Stimulated activated CD4-positive, alpha-beta T cell treated with anti-CD3 and anti-CD28 coated beads, Interleukin-12 subunit alpha, Interleukin-12 subunit beta, amount 100 ng/mL, for 4 hours (primary cell): ENCODE measurements around the gene FAM241A.
"Not testable (repeated sequence)": the region's sequence is repeated elsewhere in the genome, so short reads cannot be mapped to it uniquely, and the experiment has no call there.

Experiments used
- DNase-seq: peaks from one replicate; pipeline ENCODE4 v3.0.0-alpha.2; 2020

The FAM241A gene

DNA sequence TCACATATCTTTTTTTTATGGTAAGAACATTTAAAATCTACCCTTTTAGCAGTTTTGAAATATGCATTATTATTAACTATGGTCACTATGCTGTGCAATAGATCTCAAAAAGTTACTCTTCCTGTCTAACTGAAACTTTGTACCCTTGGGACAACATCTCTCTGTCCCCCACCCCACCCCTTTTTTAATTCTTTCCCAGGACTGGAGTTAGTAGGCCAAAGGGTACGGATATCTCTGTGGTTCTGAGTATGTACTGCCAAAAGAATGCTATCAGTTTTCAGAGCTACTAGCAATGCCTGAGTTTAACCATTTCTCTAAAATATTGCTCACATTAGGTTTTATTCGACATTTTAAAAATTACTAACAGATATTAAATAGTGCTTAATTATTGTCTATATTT lies 4.7 kb upstream of the FAM241A start:
- DNase-seq = no peak

DNA sequence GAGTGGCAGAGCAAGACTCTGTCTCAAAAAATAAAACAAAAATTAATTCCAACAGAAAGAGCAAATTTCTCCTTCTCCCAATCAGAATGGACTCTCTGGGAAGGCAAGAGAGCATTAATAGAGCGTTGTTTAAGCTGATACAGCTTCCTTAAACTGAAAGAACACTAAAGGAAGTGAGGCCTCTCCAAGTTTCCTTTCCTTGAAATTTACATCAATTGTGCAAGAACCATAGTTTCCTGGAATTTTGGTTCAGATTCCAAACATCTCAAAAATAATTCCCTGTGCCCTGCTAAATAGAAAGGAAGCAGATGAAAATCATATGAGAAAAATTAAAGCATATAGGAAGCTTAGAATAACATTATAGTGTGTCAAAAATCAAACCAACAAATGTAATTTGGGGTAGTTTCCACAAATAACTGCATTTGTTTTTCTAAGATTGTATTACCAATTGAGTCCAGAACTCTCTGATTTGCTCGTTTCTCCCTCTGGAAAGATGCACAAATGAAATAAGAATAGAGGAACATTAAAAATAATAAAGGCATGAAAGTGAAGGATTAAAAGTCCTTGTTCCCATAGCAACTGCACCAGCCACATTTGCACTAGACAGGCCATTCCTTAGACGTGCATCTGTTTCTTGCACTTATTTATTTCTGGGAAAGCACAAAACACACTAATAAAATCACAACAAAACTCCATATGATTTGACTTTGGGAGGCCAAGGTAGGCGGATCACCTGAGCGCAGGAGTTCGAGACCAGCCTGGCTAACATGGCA lies 3.7 kb upstream of the FAM241A start:
- no peak for DNase-seq

DNA sequence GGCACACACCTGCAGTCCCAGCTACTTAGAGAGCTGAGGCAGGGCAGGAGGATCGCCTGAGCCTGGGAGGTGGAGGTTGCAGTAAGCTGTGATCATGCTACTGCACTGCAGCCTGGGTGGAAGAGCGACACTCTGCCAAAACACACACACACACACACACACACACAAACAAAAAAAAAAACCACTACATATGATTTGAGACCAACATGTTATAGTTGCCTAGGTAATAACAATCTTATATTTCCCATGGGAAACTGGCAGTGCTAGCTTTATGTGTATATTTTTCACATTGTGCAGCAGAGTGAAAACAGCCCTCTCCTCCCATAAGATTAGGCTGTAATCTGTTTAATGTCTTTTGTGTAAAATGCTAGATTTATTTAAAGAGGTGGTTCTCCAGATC lies 3.1 kb upstream of the FAM241A start:
- DNase-seq = no peak

DNA sequence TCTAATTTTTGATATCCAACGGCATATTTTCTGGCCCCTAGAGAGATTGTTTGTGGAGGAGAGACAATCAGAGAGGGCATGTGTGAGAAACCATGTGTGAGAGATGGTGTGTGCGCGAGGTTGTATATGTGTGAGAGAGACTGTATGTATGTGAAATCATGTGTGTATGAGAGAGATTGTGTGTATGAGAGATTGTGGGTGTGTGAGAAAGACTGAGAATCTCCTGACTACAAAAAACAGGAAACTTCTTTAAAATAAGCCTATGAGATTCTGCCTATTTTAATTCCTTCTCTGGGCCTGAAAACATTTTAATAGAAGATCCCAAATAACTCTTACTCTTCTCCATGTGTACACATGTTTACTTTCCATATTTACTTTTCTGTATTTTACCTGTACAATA lies 1.5 kb upstream of the FAM241A start:
- DNase-seq = no peak

DNA sequence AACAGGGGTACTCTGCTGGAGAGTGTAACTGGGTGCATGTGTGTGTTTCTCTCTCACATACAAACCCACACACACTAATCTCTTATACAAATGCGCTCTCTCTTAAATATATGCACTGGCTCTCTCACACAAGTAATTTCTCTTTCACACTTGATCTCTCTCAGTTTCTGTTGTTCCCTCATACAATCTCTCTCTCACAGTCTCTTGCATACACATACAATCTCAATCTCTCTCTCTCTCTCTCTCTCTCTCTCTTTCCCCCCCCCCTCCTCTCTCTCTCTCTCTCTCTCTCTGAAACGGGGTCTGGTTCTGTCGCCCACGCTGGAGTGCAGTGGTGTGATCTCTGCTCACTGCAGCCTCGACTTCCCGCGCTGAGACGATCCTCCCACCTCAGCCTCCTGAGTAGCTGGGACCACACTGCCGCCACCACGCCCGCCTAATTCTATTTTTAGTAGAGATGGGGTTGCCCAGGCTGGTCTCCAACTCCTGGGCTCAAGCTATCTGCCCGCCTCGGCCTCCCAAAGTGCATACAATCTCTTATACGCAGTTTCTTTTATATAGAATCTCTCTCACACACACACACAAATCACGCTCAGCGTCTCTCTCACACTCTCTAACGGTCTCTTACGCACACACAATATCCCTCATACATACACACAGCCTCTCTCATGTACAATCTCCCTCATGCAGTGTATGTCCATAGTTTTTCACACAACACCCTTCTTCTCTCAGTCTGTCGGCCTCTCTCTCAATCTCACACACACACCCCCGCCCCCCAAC lies 518 bp upstream of the FAM241A start:
- DNase-seq = no peak

DNA sequence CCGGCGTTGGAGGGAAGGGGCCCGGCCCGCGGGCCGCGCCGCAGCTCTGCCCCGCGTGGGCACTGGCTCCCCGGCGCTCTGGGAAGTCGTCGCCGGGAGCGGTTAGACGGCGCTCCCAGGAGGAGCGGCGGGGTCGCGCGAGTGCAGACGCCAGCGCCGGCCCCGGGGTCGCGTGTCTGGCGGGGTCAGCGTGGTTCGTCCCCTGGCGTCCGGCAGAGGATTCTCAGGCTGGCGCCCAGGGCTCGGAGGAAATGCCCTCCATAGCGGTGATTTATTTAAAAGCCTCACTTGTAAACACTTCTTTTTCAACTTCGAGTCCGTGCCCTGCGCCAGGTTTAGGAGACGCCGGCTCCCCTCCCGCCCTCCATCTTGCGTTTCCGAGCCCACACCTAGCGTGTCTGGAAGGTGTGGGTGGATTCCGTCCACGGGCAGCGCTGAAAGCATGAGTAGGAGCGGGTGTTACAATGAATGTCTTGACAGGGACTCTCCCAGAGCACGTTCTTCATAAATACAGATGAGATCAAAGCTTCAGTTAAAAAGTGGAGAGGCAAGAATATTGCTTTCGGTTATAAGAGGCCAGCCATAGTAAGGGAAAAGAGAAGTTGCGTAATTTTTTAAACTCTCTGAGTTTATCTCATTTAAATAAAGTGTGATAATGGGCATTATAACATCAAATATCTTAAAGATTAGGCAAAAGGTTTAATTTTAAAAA lies 692 bp downstream of the FAM241A start:
- peak; percentile 77 for DNase-seq

DNA sequence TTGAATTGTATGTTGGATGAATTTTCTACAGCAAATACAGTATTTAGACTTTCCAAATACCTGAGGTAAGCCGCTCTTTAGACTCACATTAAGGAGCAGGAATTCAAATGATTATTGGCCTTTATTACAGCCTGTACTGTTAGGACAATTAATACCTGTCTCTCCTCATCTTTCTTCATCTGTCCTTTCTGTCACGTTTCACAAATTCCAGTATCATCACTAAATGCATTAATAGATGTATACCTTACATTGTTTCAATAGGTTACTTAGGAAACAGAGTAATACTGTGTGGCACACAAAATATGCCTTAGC lies 1.2 kb downstream of the FAM241A start:
- DNase-seq = no peak

DNA sequence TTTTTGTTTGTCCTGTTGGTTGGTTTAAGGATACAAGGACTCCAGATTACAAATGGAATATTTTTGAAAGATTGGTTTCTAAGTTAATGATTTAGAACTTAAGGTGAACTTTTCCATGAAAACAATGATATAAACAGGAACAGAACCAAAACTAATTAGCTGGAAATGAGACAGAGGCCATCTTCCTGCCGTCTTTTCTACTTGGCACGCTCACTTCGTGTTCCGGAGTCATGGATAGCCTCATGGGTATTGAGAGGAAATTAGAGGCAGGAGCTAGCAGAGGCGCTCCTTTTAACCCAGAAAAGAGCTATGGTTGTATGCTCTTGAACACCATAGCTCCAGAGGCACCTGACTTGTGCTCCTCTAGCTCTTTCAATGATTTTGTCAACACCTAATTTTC lies 2.4 kb downstream of the FAM241A start:
- DNase-seq = no peak

DNA sequence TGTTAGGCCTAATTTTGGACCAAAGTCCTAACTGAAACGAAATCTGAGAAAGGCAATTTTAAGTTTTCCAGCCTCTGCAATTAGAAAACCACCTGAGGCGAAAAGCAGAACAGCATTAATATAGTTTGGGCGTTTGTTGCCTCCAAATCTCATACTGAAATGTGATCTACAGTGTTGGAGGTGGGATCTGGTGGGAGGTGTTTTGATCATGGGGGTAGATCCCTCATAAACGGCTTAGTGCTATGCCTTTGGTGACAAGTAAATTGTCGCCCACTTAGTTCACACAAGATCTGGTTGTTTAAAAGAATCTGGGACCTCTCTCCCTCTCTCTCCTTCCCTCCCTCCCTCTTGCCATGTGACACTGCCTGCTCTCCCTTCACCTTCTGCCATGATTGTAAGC lies 5.7 kb downstream of the FAM241A start:
- no peak for DNase-seq

DNA sequence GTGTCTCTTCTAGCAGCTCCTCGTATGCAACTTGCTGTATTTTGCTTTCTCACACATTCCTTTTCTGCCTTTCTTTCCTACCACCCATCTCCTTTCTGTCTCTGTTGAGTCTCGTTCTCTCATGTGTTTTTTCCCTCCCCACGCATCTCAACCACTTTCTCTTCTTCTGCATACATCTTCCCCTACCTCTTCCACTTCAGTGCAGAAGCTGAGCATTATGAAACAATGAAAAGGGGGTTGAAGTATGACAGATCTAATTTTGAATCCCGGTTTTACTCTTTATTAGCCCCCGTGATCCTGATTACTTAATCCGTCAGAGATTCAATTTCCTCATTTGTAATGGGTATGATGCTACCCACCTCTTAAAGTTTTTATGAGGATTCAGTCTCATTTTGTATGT lies 7.3 kb downstream of the FAM241A start:
- no peak for DNase-seq

DNA sequence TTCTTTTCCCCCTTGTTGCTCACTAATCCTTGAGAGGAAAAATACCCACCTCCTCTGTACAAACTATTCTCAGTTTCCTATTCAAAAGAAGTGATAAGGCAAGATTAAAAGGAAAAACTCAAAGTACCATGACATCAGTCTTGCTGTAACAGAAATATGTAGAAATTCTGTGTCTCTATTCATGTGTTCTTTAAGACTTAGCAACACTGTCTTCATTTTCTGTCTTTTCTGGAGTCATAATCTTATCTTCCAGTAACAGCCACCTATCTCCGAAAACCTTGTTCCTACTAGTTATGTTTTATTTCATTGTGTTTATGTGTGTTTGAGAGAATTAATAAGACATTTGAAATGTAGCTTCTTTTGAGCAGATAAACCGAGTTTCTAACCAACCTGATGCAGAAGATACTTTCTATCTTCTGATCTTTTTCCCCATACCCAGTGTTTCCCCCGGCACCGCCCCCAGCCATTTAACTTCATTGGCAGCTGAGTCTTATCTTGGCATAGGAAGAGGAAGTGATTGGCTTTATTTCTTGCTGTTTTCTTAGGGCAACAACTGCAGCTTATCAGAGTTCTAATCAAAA lies 8.0 kb downstream of the FAM241A start:
- no peak for DNase-seq

DNA sequence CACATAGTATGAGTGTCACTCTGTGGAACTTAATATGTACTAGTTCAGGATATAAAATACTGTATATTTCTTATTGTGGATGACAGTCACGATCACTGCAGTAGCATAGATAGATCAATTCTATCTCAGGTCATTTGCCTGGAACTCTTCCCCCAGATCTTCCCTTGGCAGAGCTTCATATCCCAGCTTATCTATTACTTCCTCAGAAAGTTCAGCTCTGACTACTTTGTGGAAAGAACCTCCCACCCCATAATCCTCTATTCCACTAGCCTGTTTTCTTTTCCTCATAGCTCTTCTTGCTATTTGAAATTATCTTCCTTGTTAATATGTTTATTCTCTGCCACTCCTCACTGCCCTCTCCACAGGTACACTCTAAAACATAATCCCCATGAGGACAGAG lies 10.9 kb downstream of the FAM241A start:
- DNase-seq = no peak

DNA sequence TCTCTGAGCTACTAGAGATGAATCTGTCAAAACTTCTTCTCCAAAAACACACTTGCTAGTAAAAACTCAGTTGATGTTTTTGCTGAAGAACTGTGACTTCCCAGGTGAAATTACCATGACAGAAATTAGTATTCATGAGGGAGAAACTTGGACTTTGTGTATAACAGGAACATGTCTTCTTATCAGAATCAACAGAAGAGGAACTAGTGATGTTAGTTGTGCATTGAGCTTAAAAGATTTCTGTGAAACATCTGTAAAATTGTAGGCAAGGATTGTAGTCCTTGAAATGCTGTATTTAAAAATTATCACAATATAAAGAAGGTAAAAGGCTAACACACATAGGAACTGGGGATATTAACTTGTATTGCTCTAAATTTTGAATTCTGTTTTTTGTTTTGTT lies 11.3 kb downstream of the FAM241A start:
- DNase-seq = no peak

DNA sequence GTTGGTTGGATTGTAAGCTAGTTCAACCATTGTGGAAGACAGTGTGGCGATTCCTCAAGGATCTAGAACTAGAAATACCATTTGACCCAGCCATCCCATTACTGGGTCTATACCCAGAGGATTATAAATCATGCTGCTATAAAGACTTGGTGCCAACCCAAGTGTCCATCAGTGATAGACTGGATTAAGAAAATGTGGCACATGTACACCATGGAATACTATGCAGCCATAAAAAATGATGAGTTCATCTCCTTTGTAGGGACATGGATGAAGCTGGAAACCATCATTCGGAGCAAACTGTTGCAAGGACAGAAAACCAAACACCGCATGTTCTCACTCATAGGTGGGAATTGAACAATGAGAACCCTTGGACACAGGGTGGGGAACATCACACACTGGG lies 18.5 kb downstream of the FAM241A start:
- DNase-seq = not testable (repeated sequence)

DNA sequence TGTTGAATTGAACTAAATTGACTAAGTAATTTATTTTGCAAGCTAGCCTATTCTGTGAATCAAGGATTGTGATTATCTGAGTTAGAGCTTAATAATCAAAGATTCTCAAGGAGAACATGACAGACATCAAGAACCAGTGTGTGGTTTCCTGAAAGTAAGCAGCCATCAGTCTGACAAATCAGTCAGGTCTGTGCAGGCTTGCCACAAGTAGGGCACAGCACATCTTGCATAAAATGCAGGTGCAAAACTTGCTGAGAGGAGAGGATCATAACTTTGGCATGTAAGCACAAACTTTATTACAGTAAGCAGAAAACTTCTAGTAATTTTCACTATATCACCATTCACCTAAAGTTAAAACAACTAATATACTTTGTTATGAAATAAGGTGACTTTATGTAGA lies 22.5 kb downstream of the FAM241A start:
- no peak for DNase-seq

DNA sequence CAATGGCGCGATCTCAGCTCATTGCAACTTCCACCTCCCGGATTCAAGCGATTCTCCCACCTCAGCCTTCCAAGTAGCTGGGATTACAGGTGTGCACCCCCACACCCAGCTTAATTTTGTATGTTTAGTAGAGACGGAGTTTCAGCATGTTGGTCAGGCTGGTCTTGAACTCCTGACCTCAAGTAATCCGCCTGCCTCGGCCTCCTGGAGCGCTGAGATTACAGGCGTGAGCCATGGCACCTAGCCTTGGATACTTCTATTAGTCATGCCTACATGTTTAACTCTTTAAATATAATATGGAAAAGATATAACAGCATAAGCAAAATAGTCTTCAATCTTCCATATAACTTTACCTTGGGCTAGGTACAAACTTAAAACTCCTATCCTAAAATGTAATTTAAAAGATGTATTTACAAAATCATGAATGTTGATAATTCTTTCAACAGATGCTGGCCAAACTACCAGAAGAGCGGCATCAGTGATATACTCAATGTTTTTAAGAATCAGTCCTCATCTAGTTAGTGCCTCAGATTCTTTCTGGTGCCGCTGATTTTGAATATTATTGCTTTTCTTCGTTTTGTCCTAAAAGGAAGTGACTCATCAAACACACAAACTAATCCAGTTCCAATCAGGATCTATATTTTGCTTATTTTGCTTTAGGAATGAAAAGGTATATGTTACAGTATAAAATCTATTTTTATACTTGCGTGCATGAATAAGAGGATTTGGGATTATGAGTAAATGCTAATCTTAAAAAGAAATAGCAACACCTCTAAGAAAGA lies 23.7 kb downstream of the FAM241A start:
- no peak for DNase-seq

DNA sequence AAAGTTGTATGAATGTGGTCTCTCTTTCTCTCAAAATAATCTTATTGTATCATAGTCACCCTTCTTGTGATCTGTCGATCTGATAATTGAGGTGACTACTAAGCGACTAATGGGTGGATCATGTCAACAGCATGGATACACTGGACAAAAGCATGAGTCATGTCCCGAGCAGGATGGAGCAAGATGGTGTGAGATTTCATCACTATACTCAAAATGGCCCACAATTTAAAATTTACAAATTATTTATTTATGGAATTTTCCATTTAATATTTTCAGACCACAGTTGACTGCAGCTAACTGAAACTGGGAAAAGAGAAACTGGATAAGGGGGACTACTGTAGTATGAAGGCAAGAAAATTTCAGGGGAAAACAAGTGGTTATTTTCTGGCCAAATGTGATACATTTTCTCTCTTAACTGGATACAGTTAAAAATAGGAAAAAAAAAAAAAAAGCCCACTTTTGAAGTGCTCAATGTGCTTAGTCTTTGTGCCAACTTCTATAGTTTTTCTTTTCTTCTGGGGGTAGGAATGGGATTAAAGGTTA lies 25.3 kb downstream of the FAM241A start:
- no peak for DNase-seq

DNA sequence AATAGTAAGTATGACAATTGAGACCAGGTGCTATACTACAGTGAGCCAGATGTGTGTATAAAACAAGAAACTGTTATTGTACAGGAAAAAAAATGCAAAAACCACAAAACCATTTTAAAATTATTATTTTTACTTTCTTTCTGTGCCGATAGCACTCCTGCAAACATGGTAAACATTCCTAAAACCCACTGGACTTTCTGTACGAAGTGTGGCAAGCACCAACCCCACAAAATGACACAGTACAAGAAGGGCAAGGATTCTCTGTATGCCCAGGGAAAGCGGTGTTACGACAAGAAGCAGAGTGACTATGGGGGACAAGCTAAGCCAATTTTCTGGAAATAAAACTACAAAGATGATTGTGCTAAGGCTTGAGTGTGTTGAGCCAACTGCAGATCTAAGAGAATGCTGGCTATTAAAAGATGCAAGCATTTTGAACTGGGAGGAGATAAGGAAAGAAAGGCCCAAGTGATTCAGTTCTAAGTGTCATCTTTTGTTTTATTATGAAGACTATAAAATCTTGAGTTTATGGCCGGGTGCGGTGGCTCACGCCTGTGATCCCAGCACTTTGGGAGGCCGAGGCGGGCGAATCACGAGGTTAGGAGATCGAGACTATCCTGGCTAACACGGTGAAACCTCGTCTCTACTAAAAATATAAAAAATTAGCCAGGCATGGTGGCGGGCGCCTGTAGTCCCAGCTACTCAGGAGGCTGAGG lies 26.0 kb downstream of the FAM241A start:
- not testable (repeated sequence) for DNase-seq

DNA sequence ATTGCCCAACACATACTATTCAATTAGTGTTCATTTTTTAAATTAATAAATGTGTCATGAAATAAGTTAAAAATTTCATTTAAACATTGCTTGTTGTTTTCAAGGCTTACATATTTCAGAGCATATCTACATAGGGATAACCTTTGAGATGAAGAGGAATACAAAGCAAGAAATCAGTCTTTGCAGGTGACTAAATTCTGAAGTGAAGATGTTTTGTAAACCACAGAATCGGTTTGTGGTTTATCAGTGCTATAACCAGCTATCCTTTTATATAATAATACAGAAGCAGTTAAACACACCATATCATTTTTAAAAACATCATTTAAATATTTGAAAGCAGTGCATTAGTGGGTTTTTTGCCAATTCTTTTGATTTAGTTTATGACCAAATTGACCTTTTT lies 26.9 kb downstream of the FAM241A start:
- no peak for DNase-seq

DNA sequence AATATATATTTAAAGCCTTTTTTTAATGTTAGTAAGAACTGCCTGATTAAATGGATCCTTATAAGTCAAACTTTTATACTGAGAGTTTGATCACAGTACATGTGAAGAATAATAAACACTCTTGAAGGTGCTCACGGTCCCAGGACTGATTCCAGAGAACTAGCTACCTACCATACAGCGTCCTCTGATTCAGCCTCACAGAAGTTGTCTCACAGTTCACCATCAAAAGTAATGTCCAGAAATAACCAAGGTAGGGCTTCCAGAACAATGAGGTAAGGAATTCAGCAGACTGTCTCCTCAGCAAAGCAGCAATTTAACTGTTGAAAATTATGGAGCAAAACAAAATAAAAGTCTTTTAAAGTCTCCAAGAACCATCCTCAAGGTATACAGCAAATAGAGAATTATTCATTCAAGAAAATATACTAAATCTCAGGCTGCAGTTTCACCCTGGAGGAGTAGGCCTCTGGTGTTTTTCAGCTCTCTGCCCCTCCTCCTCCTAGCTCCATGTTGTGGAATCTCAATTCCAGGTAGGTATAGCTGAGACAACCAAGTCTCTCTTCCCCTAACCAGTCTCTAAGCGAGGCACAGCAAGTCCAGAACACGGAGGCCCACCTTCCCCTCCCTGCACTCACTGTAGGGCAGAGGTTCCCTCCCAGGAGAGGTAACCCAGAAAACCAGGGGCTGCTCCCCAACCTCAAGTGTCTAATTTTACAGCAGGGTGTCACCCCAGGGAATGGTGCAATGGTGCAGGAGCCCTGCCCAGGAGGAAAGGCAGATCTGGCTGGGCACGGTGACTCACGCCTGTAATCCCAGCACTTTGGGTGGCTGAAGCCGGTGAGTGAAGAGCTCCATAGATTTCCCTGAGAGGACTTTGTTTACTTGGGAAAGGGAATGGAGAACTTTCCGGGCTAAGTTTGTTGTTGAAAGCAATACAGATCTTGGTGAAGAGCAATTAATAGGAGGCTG lies 28.6 kb downstream of the FAM241A start:
- DNase-seq = no peak

DNA sequence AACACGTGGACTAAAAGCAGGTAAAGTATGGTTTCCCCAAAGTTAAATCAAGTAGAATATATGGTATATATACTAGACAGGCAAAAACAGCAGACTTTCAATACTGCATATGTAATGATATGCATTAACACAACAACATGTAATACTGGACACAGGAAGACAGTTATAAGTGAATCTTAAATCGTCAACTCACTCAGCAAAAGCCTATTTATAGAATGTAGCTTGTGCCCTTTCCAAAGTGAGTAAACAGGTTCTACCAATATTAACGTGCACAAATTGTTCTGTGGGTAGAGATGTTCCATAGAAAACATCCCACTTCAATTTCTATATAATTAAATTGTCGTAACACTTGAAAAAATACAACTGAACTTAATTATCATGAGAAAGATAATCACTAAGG lies 30.6 kb downstream of the FAM241A start:
- DNase-seq = no peak
